Body of pancreas (tissue), 4 donors: Measurements from ENCODE around the gene RASSF5.

Experiments used
- CTCF ChIP-seq, 7 experiments: fragments of 450-650 bp in 4 of 7; fragments of 200-600 bp in 3 of 7; sonication (generic) in 3 of 7; IDR thresholded peaks; one replicate each; pipeline ENCODE4 v1.5.1; 2016 to 2019; ENCODE audit warnings: antibody characterized with exemption in 7 of 7
- POLR2A ChIP-seq, 3 donors: fragments of 450-650 bp; IDR thresholded peaks; one replicate each; pipeline ENCODE4 v1.6.1; 2016; ENCODE audit warnings: antibody characterized with exemption in 3 of 3, mild to moderate bottlenecking in 2 of 3

- TF ChIP-seq CTCF (IDR thresholded peaks at IDR 0.05), result no peak
- TF ChIP-seq POLR2A (IDR thresholded peaks at IDR 0.05), result no peak
Measured at GRCh38 chr1:206500046-206500445, 7.3 kb upstream of the RASSF5 start.
